Central memory CD8-positive, alpha-beta T cell (primary cell): ENCODE results near the gene SPPL3.

Experiments
- ATAC-seq: fragments of 150-1000 bp; cut with Tn5 transposase; replicated peaks from 2 replicates; pipeline ENCODE4 v1.10.0; 2022; ENCODE audit warnings: mild to moderate bottlenecking, moderate FRiP score, moderate number of reproducible peaks; ENCODE audit not compliant: poor library complexity, severe bottlenecking; ENCODE audit errors: extremely low read depth
- DNase-seq, 2 donors: peaks; one replicate each; pipeline ENCODE4 v3.0.0; 2021; ENCODE audit warnings: low spot score in 2 of 2
- H3K27ac Mint-ChIP-seq: one replicate; pipeline ENCODE4 v1.8.0; 2022; ENCODE audit warnings: low read depth, mild to moderate bottlenecking, moderate library complexity, mixed read lengths
- H3K27me3 Mint-ChIP-seq: one replicate; pipeline ENCODE4 v1.8.0; 2022; ENCODE audit warnings: mixed read lengths
- H3K36me3 Mint-ChIP-seq: one replicate; pipeline ENCODE4 v1.8.0; 2022; ENCODE audit warnings: mild to moderate bottlenecking, moderate library complexity, mixed read lengths; ENCODE audit not compliant: insufficient read depth
- H3K4me1 Mint-ChIP-seq: one replicate; pipeline ENCODE4 v1.8.0; 2022; ENCODE audit warnings: mixed read lengths
- H3K4me3 Mint-ChIP-seq: one replicate; pipeline ENCODE4 v1.8.0; 2022; ENCODE audit warnings: mild to moderate bottlenecking, moderate library complexity, mixed read lengths
- H3K9me3 Mint-ChIP-seq: one replicate; pipeline ENCODE4 v1.8.0; 2022; ENCODE audit warnings: mixed read lengths

SPPL3 gene

DNA sequence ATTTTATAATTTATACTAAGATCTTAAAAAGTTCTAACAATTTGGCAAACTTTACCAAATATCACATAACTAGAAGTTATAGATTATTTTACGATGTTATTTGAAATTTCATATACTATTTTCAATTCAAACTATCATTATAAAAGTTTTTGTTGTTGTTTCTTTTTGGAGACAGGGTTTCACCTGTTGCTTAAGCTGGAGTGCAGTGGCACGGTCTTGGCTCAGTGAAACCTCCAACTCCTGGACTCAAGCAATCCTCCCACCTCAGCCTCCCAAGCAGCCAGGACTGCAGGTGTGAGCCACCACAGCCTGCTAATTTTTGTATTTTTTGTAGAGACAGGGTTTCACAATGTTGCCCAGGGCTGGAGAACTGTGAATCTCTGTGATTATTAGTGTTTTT, 87.8 kb downstream of the SPPL3 start:
- DNase-seq (no peak), ATAC-seq (no peak)
- peaks cover 2% of the 10 kb centered on the region for H3K36me3 Mint-ChIP-seq
- H3K27me3 Mint-ChIP-seq = no peaks in the 10 kb centered on the region
- no peak overlapping the region for H3K4me3 Mint-ChIP-seq
- H3K27ac Mint-ChIP-seq = no peak overlapping the region
- no peaks in the 10 kb centered on the region for H3K9me3 Mint-ChIP-seq
- peaks cover 24% of the 10 kb centered on the region for H3K4me1 Mint-ChIP-seq

DNA sequence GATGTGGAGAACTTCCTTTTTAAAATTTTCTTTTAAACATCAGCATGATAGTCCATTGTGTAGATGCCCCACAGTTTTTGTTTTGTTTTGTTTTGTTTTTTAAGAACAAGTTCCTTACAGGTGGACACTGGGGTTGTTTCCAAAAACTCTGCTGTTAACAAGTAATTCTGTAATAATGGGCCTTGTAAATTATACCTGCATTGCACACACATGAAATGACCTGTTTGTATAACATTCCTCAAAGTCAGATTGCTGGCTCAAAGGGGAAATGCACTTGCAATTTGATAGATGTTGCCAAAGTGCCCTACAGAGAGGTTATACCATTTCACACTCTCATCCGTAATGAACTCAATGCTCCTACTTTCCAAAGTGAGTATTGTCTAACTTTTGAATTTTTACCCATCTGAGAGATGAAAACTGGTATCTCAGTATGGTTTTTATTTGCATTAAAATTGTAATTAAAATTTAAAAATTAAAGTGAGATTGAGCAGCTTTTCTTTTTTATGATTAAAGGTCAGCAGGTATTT, 89.2 kb downstream of the SPPL3 start:
- Mint-ChIP-seq H3K27me3 (no peaks in the 10 kb centered on the region), H3K27ac (no peak overlapping the region), H3K9me3 (no peaks in the 10 kb centered on the region), H3K4me3 (no peak overlapping the region), H3K4me1 (peaks cover 26% of the 10 kb centered on the region), H3K36me3 (peaks cover 6% of the 10 kb centered on the region)
- no peak for ATAC-seq
- DNase-seq = no peak

DNA sequence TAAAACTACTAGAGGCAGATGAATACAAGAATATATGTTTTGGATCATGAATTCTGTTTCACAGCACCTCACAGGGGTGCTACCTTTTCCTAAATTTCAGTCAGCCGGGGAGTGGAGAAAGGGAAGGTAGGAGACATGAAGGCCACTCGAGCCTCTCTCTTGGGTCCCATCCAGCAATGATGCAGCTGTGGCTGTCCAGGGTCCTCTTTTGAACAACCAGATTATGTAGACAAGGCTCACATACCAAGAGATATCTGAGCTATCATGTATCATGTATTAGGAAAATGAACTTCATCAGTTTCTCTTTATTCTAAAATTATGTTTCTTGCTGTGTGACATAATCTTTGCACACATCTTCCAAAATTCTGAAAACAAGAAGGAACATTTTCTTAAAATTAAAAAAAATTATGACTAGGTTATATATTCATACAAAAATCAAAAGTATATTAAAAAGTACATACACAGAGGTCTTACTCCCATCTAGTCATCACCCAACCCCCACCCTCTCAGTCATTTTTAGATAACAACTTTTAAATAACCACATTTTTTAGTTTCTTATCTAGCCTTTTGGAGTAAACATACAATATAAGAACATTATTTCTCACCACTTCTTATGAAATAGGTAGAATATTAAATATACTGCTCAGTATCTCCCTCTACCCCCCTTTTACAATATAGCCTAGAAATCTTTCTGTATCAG, 89.8 kb downstream of the SPPL3 start:
- no peak overlapping the region for H3K27ac Mint-ChIP-seq
- H3K27me3 Mint-ChIP-seq = no peaks in the 10 kb centered on the region
- peaks cover 26% of the 10 kb centered on the region for H3K4me1 Mint-ChIP-seq

DNA sequence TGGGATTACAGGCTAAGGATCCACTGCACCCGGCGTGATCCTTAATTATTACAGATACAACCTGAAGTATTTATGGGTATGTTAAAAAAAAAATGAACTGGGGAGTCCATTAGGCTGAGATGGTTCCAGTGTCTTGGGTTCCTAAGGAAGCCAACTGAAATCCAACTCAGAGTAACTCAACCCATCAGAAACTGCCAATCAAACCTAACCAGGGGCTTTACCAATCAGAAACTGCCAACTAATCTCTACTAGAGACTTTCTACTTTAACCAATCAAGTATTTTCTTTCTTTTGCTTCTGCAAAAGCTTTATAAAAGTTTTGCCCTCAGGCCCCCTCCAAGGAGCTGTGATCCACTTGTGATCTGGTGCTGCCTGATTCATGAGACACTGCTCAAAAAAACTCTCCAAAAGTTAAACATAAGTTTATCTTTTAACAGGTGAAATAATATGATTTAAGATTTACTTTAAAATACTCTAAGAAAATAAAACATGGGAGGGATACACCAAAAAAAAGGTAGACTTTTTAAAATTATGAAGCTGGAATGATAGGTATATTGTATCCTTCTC, 90.5 kb downstream of the SPPL3 start:
- DNase-seq = no peak
- Mint-ChIP-seq H3K9me3 (no peaks in the 10 kb centered on the region), H3K4me3 (no peak overlapping the region), H3K27ac (no peak overlapping the region), H3K4me1 (peaks cover 26% of the 10 kb centered on the region), H3K27me3 (no peaks in the 10 kb centered on the region), H3K36me3 (peaks cover 8% of the 10 kb centered on the region)
- ATAC-seq = no peak

More for the DNA sequence above, 89.8 kb downstream of the SPPL3 start:
- DNase-seq (no peak), ATAC-seq (no peak)
- H3K4me3 Mint-ChIP-seq = no peak overlapping the region
- H3K36me3 Mint-ChIP-seq = peaks cover 8% of the 10 kb centered on the region
- no peaks in the 10 kb centered on the region for H3K9me3 Mint-ChIP-seq

DNA sequence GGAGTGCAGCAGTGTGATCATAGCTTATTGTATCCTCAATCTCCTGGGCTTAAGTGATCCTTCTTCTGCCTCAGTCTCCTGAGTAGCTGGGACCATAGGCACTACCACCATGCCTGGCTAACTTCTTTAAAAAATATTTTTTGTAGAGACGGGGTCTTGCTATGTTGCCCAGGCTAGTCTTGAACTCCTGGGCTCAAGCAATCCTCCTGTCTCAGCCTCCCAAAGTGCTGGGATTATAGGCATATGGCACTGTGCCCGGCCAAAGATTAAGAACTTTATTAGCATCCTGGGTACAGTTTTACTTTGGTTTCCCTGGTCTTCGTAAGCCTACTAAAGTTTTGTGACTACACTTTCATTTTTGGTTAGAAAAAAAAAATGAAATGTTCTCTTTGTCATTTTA, 94.1 kb downstream of the SPPL3 start:
- Mint-ChIP-seq H3K36me3 (peaks cover 13% of the 10 kb centered on the region), H3K9me3 (no peaks in the 10 kb centered on the region), H3K4me1 (peaks cover 20% of the 10 kb centered on the region), H3K27me3 (no peaks in the 10 kb centered on the region), H3K27ac (no peak overlapping the region), H3K4me3 (no peak overlapping the region)
- no peak for ATAC-seq
- DNase-seq = no peak

DNA sequence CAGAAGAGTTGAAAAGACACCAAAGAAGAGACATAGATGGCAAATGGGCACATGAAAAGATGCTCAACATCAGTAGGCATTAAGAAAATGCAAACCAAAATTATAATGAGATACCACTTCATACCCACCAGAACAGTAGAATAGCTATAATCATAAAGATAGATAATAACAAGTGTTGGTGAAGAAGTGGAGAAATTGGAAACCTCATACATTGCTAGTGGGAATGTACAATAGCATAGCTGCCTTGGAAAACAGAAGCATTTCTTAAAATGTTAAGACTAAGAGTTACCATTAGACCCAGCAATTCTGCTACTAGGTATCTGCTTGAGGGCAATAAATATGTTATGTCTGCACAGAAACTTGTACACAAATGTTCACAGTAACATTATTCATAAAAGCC, 99.7 kb downstream of the SPPL3 start:
- peaks cover 43% of the 10 kb centered on the region for H3K4me1 Mint-ChIP-seq
- no peaks in the 10 kb centered on the region for H3K9me3 Mint-ChIP-seq
- H3K27ac Mint-ChIP-seq = peak overlapping the region; percentile 36
- H3K36me3 Mint-ChIP-seq = peaks cover 8% of the 10 kb centered on the region
- H3K27me3 Mint-ChIP-seq = no peaks in the 10 kb centered on the region
- no peak overlapping the region for H3K4me3 Mint-ChIP-seq
- no peak for DNase-seq
- ATAC-seq = no peak

DNA sequence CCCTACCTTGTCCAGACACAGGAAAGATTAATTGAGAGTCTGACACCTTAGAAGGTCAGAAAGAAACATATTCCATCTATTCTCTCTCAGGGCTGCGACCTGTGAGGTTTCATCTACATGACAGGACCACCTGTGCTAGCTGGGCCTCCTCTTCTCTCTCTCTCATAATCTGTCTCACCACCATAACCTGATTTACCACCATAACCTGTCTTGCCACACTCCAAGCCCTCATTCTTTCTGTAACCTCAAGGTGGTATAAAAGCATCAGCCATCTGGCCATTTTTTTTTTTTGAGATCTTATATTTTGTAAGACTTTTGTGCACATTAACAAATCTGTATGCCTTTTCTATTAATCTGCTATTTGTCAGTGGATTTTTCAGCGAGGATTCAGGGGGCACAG, 103.0 kb downstream of the SPPL3 start:
- ATAC-seq = no peak
- H3K4me1 Mint-ChIP-seq = peaks cover 54% of the 10 kb centered on the region

DNA sequence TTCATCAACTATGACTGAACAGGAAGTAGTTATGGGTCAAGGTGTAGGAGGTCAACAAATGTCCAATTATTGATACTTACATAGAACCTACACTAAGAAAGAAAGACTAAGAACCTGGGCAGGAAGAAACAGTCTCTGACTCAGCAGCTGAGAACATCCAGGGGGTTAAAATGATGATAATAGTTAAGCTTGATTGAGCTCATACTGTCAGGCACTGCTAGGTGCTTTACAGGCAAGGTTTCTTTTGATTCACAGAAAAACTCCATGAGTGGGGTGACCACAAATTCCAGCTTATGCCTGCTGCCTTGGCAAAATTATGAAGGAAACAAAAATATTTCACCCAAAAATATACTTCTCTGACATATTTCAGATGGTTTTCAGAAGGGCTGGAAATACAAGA, 103.5 kb downstream of the SPPL3 start:
- Mint-ChIP-seq H3K9me3 (peaks cover 6% of the 10 kb centered on the region), H3K27me3 (no peaks in the 10 kb centered on the region), H3K4me3 (no peak overlapping the region), H3K4me1 (peaks cover 54% of the 10 kb centered on the region), H3K36me3 (peaks cover 2% of the 10 kb centered on the region), H3K27ac (no peak overlapping the region)
- ATAC-seq = no peak
- no peak for DNase-seq

More for the DNA sequence above, 103.0 kb downstream of the SPPL3 start:
- DNase-seq = no peak
- Mint-ChIP-seq H3K27me3 (no peaks in the 10 kb centered on the region), H3K9me3 (peaks cover 6% of the 10 kb centered on the region), H3K4me3 (no peak overlapping the region), H3K36me3 (peaks cover 2% of the 10 kb centered on the region), H3K27ac (peak overlapping the region; percentile 29)

DNA sequence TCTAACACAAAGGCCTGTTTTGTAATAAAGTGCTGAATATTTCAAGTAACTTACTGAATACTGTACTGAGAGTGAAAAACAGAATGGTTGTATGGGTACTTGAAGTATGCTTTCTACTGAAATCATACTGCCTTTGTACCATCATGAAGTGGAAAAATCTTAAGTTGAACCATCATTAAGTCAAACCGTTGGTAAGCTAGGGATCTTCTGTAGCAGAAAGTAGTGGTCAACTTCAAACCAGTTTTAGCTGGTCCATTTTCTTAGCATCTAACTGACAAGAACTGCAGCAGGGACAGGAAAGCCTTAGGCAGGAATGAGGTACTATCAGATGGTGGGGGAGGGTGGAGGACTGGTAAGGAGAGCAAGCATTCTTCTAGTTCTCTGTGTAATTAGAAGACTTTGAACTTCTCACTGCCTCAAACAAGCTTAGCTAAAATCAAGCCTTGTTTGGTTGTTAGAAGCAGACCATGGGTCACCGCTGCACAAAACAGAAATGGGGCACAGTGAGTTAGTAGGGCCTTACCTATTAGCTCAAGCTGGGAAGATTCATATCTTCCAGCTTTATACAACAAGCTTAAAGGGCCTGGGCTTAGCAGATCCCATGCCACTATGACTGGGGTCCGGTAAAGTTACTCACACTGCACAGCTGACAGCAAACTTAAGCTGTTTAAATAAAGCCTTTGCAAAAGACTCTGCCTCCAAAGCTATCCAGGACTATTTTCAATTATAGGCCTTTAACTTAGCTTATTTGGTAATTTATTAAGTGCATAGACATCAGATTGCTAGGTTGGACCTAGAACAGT, 104.7 kb downstream of the SPPL3 start:
- peaks cover 2% of the 10 kb centered on the region for H3K36me3 Mint-ChIP-seq
- H3K9me3 Mint-ChIP-seq = peaks cover 6% of the 10 kb centered on the region
- H3K4me3 Mint-ChIP-seq = no peak overlapping the region
- peaks cover 43% of the 10 kb centered on the region for H3K4me1 Mint-ChIP-seq
- H3K27me3 Mint-ChIP-seq = no peaks in the 10 kb centered on the region
- no peak for DNase-seq
- ATAC-seq = no peak
- H3K27ac Mint-ChIP-seq = no peak overlapping the region

DNA sequence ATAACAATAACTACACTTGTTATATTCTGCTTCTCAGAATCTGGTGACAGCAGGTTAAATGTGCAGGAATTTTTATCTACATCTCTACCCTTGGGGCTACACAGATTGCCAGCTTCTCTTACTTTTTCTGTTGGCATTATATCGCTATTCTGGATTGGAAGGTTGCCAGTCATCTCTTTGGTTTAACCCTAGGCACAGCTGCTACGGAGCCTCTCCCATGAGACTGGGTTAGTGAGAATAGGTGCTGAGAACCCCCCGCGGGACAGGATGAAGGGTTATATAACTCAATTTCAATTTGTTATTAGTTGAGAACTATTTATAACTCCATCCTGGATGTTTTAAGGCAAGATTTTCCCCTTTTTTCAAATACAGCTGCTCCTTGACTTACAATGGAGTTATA, 105.5 kb downstream of the SPPL3 start:
- DNase-seq (no peak), ATAC-seq (no peak)
- H3K9me3 Mint-ChIP-seq = peaks cover 6% of the 10 kb centered on the region
- no peaks in the 10 kb centered on the region for H3K36me3 Mint-ChIP-seq
- H3K27ac Mint-ChIP-seq = no peak overlapping the region
- no peaks in the 10 kb centered on the region for H3K27me3 Mint-ChIP-seq
- no peak overlapping the region for H3K4me3 Mint-ChIP-seq
- peaks cover 36% of the 10 kb centered on the region for H3K4me1 Mint-ChIP-seq

DNA sequence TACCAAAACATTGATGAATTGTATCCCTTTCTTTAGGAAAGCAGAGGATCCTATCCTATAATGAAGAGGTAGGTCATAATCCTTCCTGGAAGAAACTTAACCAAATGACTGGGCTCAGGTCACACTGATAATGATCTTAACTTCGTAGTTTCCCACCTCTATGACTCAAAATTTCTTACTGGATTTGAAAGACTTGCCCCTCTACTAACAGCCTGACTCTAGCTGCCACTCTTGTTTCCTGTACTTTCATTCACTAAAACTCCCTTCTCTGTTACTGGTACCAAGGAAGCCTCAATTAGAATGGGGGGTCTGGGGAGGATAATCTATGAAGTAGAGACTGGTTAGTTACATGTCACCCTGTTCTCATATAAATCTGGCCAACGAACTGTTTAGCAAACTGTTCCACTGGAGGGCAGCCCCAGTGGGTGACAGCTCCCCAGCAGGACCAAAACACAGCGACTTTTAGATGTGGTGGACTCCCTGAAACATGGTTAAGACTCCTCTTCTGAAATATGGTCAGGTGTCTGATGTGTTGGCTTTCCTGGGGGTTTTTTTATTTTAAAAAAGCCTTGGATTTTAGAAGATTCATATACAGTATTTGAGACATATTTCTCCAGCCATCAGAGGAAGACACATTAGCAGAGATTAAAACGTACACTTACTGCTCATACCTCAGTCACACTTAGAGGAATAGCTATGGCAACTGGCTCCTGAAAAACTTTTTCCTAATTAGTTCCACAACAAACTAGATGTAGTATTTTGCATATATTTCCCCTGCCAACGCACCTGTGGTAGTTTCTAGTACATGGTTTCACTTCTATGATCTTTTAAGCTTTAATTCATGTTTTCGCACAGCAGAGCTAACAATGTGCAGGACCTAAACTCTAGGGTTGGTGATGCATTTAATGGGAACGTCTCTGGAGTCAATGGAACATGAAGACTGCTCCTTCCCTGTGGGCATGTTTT, 106.2 kb downstream of the SPPL3 start:
- Mint-ChIP-seq H3K27ac (peak overlapping the region; percentile 35), H3K4me3 (no peak overlapping the region), H3K27me3 (no peaks in the 10 kb centered on the region), H3K36me3 (peaks cover under 1% of the 10 kb centered on the region), H3K4me1 (peaks cover 29% of the 10 kb centered on the region), H3K9me3 (peaks cover 6% of the 10 kb centered on the region)
- ATAC-seq = no peak
- no peak for DNase-seq
